SKM-1 (cell line): ENCODE measurements around the gene OR5B3.
"Not testable (repeated sequence)": the region's sequence is repeated elsewhere in the genome, so short reads cannot be mapped to it uniquely, and the experiment has no call there.

Source experiments
- DNase-seq: peaks from one replicate; lab custom pipeline; 2025; ENCODE audit not compliant: unreplicated experiment; lab: John Stamatoyannopoulos, UW

Gene OR5B3

GRCh38 chr11:58406774-58407173 lies at the start of gene OR5B3:
OR5B3 (minus strand) TSS chr11:58406874; CDS start chr11:58403409, 3,465 bp downstream.
- DNase-seq: no peak

GRCh38 chr11:58451585-58451984 lies 44.9 kb upstream of the OR5B3 start:
- no peak for DNase-seq

GRCh38 chr11:58446294-58446693 lies 39.6 kb upstream of the OR5B3 start:
- DNase-seq: no peak

- no peak for DNase-seq
Measured at GRCh38 chr11:58444300-58444699, 37.6 kb upstream of the OR5B3 start.

GRCh38 chr11:58442136-58442535 lies 35.5 kb upstream of the OR5B3 start, which contains the start of gene OR5B12:
OR5B12 (minus strand) TSS chr11:58442236; CDS start chr11:58440151, 2,085 bp downstream.
- no peak for DNase-seq

- DNase-seq: no peak
Measured at GRCh38 chr11:58438486-58438885, 31.8 kb upstream of the OR5B3 start.

GRCh38 chr11:58434217-58434616 lies 27.5 kb upstream of the OR5B3 start:
- DNase-seq: no peak

- DNase-seq: no peak
Measured at GRCh38 chr11:58433638-58434203, 27.0 kb upstream of the OR5B3 start.

GRCh38 chr11:58429273-58429672 lies 22.6 kb upstream of the OR5B3 start:
- no peak for DNase-seq

GRCh38 chr11:58428021-58428420 lies 21.3 kb upstream of the OR5B3 start, which contains the start of gene OR5B2:
OR5B2 (minus strand) TSS chr11:58428121; CDS start chr11:58423261, 4,860 bp downstream.
- DNase-seq: no peak

- DNase-seq: not testable (repeated sequence)
Measured at GRCh38 chr11:58399622-58400021, 7.1 kb downstream of the OR5B3 start.

- DNase-seq: no peak
Measured at GRCh38 chr11:58395581-58395980, 11.1 kb downstream of the OR5B3 start.

GRCh38 chr11:58394195-58394594 lies 12.5 kb downstream of the OR5B3 start:
- DNase-seq: no peak

GRCh38 chr11:58392746-58393145 lies 13.9 kb downstream of the OR5B3 start:
- no peak for DNase-seq

- no peak for DNase-seq
Measured at GRCh38 chr11:58391879-58392278, 14.8 kb downstream of the OR5B3 start.

- DNase-seq: no peak
Measured at GRCh38 chr11:58390551-58391063, 16.1 kb downstream of the OR5B3 start.

- DNase-seq: no peak
Measured at GRCh38 chr11:58358969-58359368, 47.7 kb downstream of the OR5B3 start, which contains the start of gene OR5B17. OR5B17 (minus strand) TSS chr11:58359069; CDS start chr11:58359069, 0 bp downstream.

- DNase-seq: no peak
Measured at GRCh38 chr11:58354727-58355126, 51.9 kb downstream of the OR5B3 start.
